ENCODE data around the gene BTN1A1.
"Not testable (repeated sequence)": the region's sequence is repeated elsewhere in the genome, so short reads cannot be mapped to it uniquely, and the experiment has no call there.

The BTN1A1 gene

GRCh38 chr6:26537846-26538571 lies 37.9 kb downstream of the BTN1A1 start, which contains the start of gene HMGN4:
TSS of gene HMGN4 (plus strand) at chr6:26538366. CDS start at chr6:26545207, 6,841 bp downstream.
- peak; percentile 97 for DNase-seq

- peak; percentile 76 for DNase-seq
Measured at GRCh38 chr6:26538572-26538902, 38.4 kb downstream of the BTN1A1 start.

- DNase-seq, result no peak
Measured at GRCh38 chr6:26539071-26539615, 39.0 kb downstream of the BTN1A1 start.

- no peak for DNase-seq
Measured at GRCh38 chr6:26541579-26541978, 41.5 kb downstream of the BTN1A1 start.

- DNase-seq, result no peak
Measured at GRCh38 chr6:26543953-26544352, 43.9 kb downstream of the BTN1A1 start.

- DNase-seq, result no peak
Measured at GRCh38 chr6:26544473-26544872, 44.4 kb downstream of the BTN1A1 start.

GRCh38 chr6:26545627-26546026 lies 45.5 kb downstream of the BTN1A1 start:
- no peak for DNase-seq

GRCh38 chr6:26547363-26547762 lies 47.3 kb downstream of the BTN1A1 start:
- DNase-seq, result not testable (repeated sequence)

- peak; percentile 24 for DNase-seq
Measured at GRCh38 chr6:26550250-26550993, 50.3 kb downstream of the BTN1A1 start.

GRCh38 chr6:26552205-26552604 lies 52.1 kb downstream of the BTN1A1 start:
- DNase-seq, result no peak

GRCh38 chr6:26552640-26553188 lies 52.6 kb downstream of the BTN1A1 start:
- peak; percentile 42 for DNase-seq

- DNase-seq, result peak; percentile 81
Measured at GRCh38 chr6:26553264-26553634, 53.1 kb downstream of the BTN1A1 start.

- peak; percentile 85 for DNase-seq
Measured at GRCh38 chr6:26553635-26554446, 53.7 kb downstream of the BTN1A1 start.

- no peak for DNase-seq
Measured at GRCh38 chr6:26554447-26554696, 54.3 kb downstream of the BTN1A1 start.

- DNase-seq, result peak; percentile 68
Measured at GRCh38 chr6:26554697-26555504, 54.8 kb downstream of the BTN1A1 start.

- DNase-seq, result no peak
Measured at GRCh38 chr6:26555505-26556262, 55.6 kb downstream of the BTN1A1 start.

- DNase-seq, result peak; percentile 86
Measured at GRCh38 chr6:26556263-26557070, 56.4 kb downstream of the BTN1A1 start.
